K562 (cell line): ENCODE results near the gene DUXB. TPM values are rescaled to one million over a fixed set of nuclear protein-coding genes. Genes with fewer than 3 reads are reported as not detected.

ENCODE experiments used
- BRD4 ChIP-seq: fragments of 200-600 bp; sonication (generic); IDR thresholded peaks from 2 replicates; pipeline ENCODE4 v1.6.1; 2017; ENCODE audit warnings: inconsistent platforms
- C11orf30 ChIP-seq: fragments of 450-650 bp; IDR thresholded peaks from 2 replicates; pipeline ENCODE4 v1.6.1; 2016; ENCODE audit warnings: low read depth, mild to moderate bottlenecking
- CBX5 ChIP-seq: IDR thresholded peaks from 2 replicates; pipeline ENCODE4 v1.6.1; 2014; ENCODE audit warnings: low read depth, borderline replicate concordance
- CREM ChIP-seq: IDR thresholded peaks from 2 replicates; pipeline ENCODE4 v1.6.1; 2014; ENCODE audit warnings: antibody characterized with exemption, low read depth
- CTBP1 ChIP-seq: fragments of 450-650 bp; IDR thresholded peaks from 2 replicates; pipeline ENCODE4 v1.6.1; 2016; ENCODE audit warnings: borderline replicate concordance
- DLX4 ChIP-seq: fragments of 250-450 bp; sonication (Bioruptor Pico); IDR thresholded peaks from 2 replicates; pipeline ENCODE4 v1.6.1; 2021; ENCODE audit warnings: mild to moderate bottlenecking
- EGR1 ChIP-seq: fragments of 450-650 bp; conservative IDR thresholded peaks from 2 replicates; pipeline ENCODE4 v1.6.1; 2017; ENCODE audit warnings: mild to moderate bottlenecking
- FOXJ3 ChIP-seq: sonication (generic); formaldehyde crosslinking; IDR thresholded peaks from 2 replicates; pipeline ENCODE4 v1.4.0; 2020; ENCODE audit warnings: mild to moderate bottlenecking, missing genetic modification reagents
- GTF2E2 ChIP-seq: fragments of 200-800 bp; sonication (Bioruptor generic); IDR thresholded peaks from 2 replicates; pipeline ENCODE4 v1.6.1; 2016; ENCODE audit warnings: missing genetic modification characterization, missing compliant biosample characterization
- HDAC6 ChIP-seq: IDR thresholded peaks from 2 replicates; pipeline ENCODE4 v1.6.1; 2012; ENCODE audit warnings: low read depth, mild to moderate bottlenecking, control low read depth, inconsistent platforms, low read length, moderate library complexity
- KAT8 ChIP-seq: fragments of 450-650 bp; IDR thresholded peaks from 2 replicates; pipeline ENCODE4 v1.6.1; 2016; ENCODE audit warnings: low read depth, mild to moderate bottlenecking
- MXI1 ChIP-seq: IDR thresholded peaks from 2 replicates; pipeline ENCODE4 v1.6.1; 2011; ENCODE audit warnings: low read depth, mild to moderate bottlenecking, improper control_type of control experiment, low read length
- NCOA4 ChIP-seq: fragments of 450-650 bp; IDR thresholded peaks from 2 replicates; pipeline ENCODE4 v1.6.1; 2018; ENCODE audit warnings: mild to moderate bottlenecking; ENCODE audit not compliant: partially characterized antibody
- NR4A1 ChIP-seq, 2 experiments: fragments of 250-450 bp in 1 of 2; fragments of 450-650 bp in 1 of 2; sonication (Bioruptor Pico) in 1 of 2; IDR thresholded peaks; 2 replicates each; pipeline versions ENCODE4 v1.4.0 to v1.6.1; 2016 to 2020; ENCODE audit warnings: mild to moderate bottlenecking in 2 of 2, missing compliant biosample characterization in 1 of 2, missing genetic modification characterization in 1 of 2, moderate library complexity in 1 of 2
- NRF1 ChIP-seq, 2 experiments: fragments of 450-650 bp; IDR thresholded peaks in 1 of 2; conservative IDR thresholded peaks in 1 of 2; 2 replicates each; pipeline ENCODE4 v1.6.1; 2014; ENCODE audit warnings: mild to moderate bottlenecking in 2 of 2
- NUFIP1 ChIP-seq: fragments of 450-650 bp; IDR thresholded peaks from 2 replicates; pipeline ENCODE4 v1.6.1; 2018; ENCODE audit not compliant: partially characterized antibody
- RBBP5 ChIP-seq: fragments of 200-600 bp; sonication (generic); IDR thresholded peaks from 2 replicates; pipeline ENCODE4 v1.6.1; 2012; ENCODE audit warnings: borderline replicate concordance, mild to moderate bottlenecking, low read length, control low read depth, inconsistent platforms; ENCODE audit not compliant: insufficient read depth, poor library complexity, severe bottlenecking
- SAFB2 ChIP-seq: fragments of 200-400 bp; formaldehyde crosslinking; IDR thresholded peaks from 2 replicates; pipeline ENCODE4 v1.6.1; 2018; ENCODE audit warnings: borderline replicate concordance, low read length, low read depth, moderate library complexity; ENCODE audit not compliant: severe bottlenecking
- SNRNP70 ChIP-seq: fragments of 200-400 bp; formaldehyde crosslinking; optimal IDR thresholded peaks from 2 replicates; pipeline ENCODE3; 2017; ENCODE audit warnings: low read depth, low read length
- SRSF3 ChIP-seq: fragments of 200-400 bp; formaldehyde crosslinking; IDR thresholded peaks from 2 replicates; pipeline ENCODE4 v1.6.1; 2016; ENCODE audit warnings: mild to moderate bottlenecking, low read length, moderate library complexity; ENCODE audit not compliant: insufficient read depth
- TAF9B ChIP-seq: fragments of 450-650 bp; IDR thresholded peaks from 2 replicates; pipeline ENCODE4 v1.6.1; 2018; ENCODE audit warnings: mild to moderate bottlenecking; ENCODE audit not compliant: partially characterized antibody
- TAL1 ChIP-seq: fragments of 450-650 bp; IDR thresholded peaks from 2 replicates; pipeline ENCODE4 v1.6.1; 2016; ENCODE audit warnings: mild to moderate bottlenecking
- XRCC3 ChIP-seq: fragments of 450-650 bp; IDR thresholded peaks from 2 replicates; pipeline ENCODE4 v1.6.1; 2017; ENCODE audit warnings: mild to moderate bottlenecking, moderate library complexity
- ZC3H4 ChIP-seq: sonication (generic); formaldehyde crosslinking; IDR thresholded peaks from 2 replicates; pipeline ENCODE4 v1.9.0; 2021; ENCODE audit warnings: missing genetic modification reagents, borderline replicate concordance
- ZNF263 ChIP-seq: sonication (generic); formaldehyde crosslinking; IDR thresholded peaks from 2 replicates; pipeline ENCODE4 v1.8.0; 2022; ENCODE audit warnings: mild to moderate bottlenecking, missing genetic modification reagents, borderline replicate concordance
- ZNF3 ChIP-seq: fragments of 250-450 bp; sonication (Bioruptor Pico); IDR thresholded peaks from 2 replicates; pipeline ENCODE4 v1.5.0; 2021; ENCODE audit warnings: mild to moderate bottlenecking, moderate library complexity
- ZNF384 ChIP-seq: IDR thresholded peaks from 2 replicates; pipeline ENCODE4 v1.6.1; 2012; ENCODE audit warnings: low read depth, low read length, improper control_type of control experiment
- ZNF57 ChIP-seq: fragments of 450-650 bp; formaldehyde crosslinking; IDR thresholded peaks from 2 replicates; pipeline ENCODE4 v1.4.0; 2020; ENCODE audit warnings: mild to moderate bottlenecking, moderate library complexity
- ZNF764 ChIP-seq: fragments of 250-450 bp; sonication (Bioruptor Pico); IDR thresholded peaks from 2 replicates; pipeline ENCODE4 v1.4.0; 2020; ENCODE audit warnings: low read depth, mild to moderate bottlenecking, moderate library complexity
- ZNF79 ChIP-seq: fragments of 250-450 bp; sonication (Bioruptor Pico); IDR thresholded peaks from 2 replicates; pipeline ENCODE4 v1.4.0; 2020; ENCODE audit warnings: low read depth, mild to moderate bottlenecking, moderate library complexity
- polyA plus RNA-seq, 8 experiments: library from polyadenylated mRNA; depleted of rRNA in 4 of 8; stranded (reverse) in 5 of 8; unstranded in 3 of 8; fragments of >200 nt; fragmentation: Nextera tagmentation in 2 of 8; fragmentation: Illumina TruSeq in 1 of 8; extraction: Ambion mirVana in 2 of 8; extraction: Trizol in 1 of 8; gene quantifications; 2 replicates each; pipeline versions ENCODE4 v1.2.1 to v1.2.3, GENCODE V29; 2011 to 2014; ENCODE audit warnings: inconsistent platforms in 1 of 8, missing spikeins in 1 of 8
- total RNA-seq, 7 experiments: library from RNA; depleted of rRNA in 6 of 7; stranded (reverse); fragments of >200 nt in 6 of 7; fragmentation: Illumina TruSeq in 2 of 7; extraction: Trizol in 2 of 7; gene quantifications; 2 replicates each; pipeline versions ENCODE4 v1.2.1 to v1.2.3, GENCODE V29; 2011 to 2021; ENCODE audit warnings: low replicate concordance in 1 of 7

DUXB gene
- total and polyA plus RNA-seq, 9 of the 15 experiments (the other 6 are each of a cell fraction or from before 2014, with no cell fraction given), result not detected

- TF ChIP-seq RBBP5, result peak; percentile 64
- TF ChIP-seq TAL1, result no peak
- peak; percentile 46 for TF ChIP-seq EGR1
- no peak for TF ChIP-seq ZNF57
- TF ChIP-seq SNRNP70, result no peak
- no peak for TF ChIP-seq CBX5
- TF ChIP-seq ZNF384, result no peak
- no peak for TF ChIP-seq FOXJ3 (CRISPR knock-in tag)
- TF ChIP-seq C11orf30, result no peak; the same call in none of the 2 replicates
- TF ChIP-seq CTBP1, result 0 out of 2 replicates have a peak, but pooled peaks have one; percentile 1
- TF ChIP-seq KAT8, result peak; percentile 65; the same call in 1 of the 2 replicates
- peak; percentile 10 for TF ChIP-seq CREM
- peak; percentile 68; the same call in 1 of the 2 replicates for TF ChIP-seq ZC3H4 (CRISPR knock-in tag)
- TF ChIP-seq NRF1 (conservative IDR thresholded peaks at IDR 0.05 in 1 of 2, IDR thresholded peaks at IDR 0.05 in 1 of 2), result peak; percentile 31 to 55; a peak in 2 of 4 replicates
- peak; percentile 74 for TF ChIP-seq TAF9B
- TF ChIP-seq SRSF3, result no peak
- no peak for TF ChIP-seq MXI1
- no peak for TF ChIP-seq NR4A1 (CRISPR knock-in tag; IDR thresholded peaks at IDR 0.05)
- no peak for TF ChIP-seq NR4A1 (tag; IDR thresholded peaks at IDR 0.05)
- no peak for TF ChIP-seq ZNF764 (CRISPR knock-in tag)
- TF ChIP-seq NUFIP1, result no peak
- no peak for TF ChIP-seq DLX4 (CRISPR knock-in tag)
- no peak for TF ChIP-seq BRD4
- 0 out of 2 replicates have a peak, but pooled peaks have one; percentile 29 for TF ChIP-seq ZNF263 (CRISPR knock-in tag)
- no peak for TF ChIP-seq GTF2E2 (tag)
- TF ChIP-seq HDAC6, result no peak
- no peak for TF ChIP-seq SAFB2
- no peak for TF ChIP-seq ZNF79 (CRISPR knock-in tag)
- no peak for TF ChIP-seq NCOA4
- no peak for TF ChIP-seq ZNF3 (CRISPR knock-in tag)
- no peak for TF ChIP-seq XRCC3
Observed at GRCh38 chr16:75648265-75649076, 52.8 kb downstream of the DUXB start (continued).
